COLO829 (cell line): ENCODE measurements around the gene FCHSD2.

ENCODE experiments used
- DNase-seq: peaks from one replicate; pipeline ENCODE4 v3.0.0; 2012; ENCODE audit warnings: low spot score

The FCHSD2 gene

GRCh38 chr11:73142128-73142377 is at the start of gene FCHSD2:
Gene FCHSD2, minus strand, starts transcription at chr11:73142318. Its CDS starts 441 bp downstream, at chr11:73141877.
- no peak for DNase-seq

GRCh38 chr11:73191151-73191550 is 49.0 kb upstream of the FCHSD2 start:
- DNase-seq, result no peak

- DNase-seq, result no peak
Measured at GRCh38 chr11:73190557-73190885, 48.4 kb upstream of the FCHSD2 start.

GRCh38 chr11:73189723-73190556 is 47.8 kb upstream of the FCHSD2 start:
- no peak for DNase-seq

GRCh38 chr11:73189315-73189714 is 47.2 kb upstream of the FCHSD2 start:
- no peak for DNase-seq

GRCh38 chr11:73188301-73188700 is 46.2 kb upstream of the FCHSD2 start:
- no peak for DNase-seq

GRCh38 chr11:73187854-73188253 is 45.7 kb upstream of the FCHSD2 start:
- DNase-seq, result no peak

GRCh38 chr11:73186886-73187285 is 44.8 kb upstream of the FCHSD2 start:
- DNase-seq, result no peak

- DNase-seq, result no peak
Measured at GRCh38 chr11:73186294-73186850, 44.3 kb upstream of the FCHSD2 start.

GRCh38 chr11:73185680-73186293 is 43.7 kb upstream of the FCHSD2 start:
- DNase-seq, result no peak

GRCh38 chr11:73184953-73185671 is 43.0 kb upstream of the FCHSD2 start:
- peak; percentile 62 for DNase-seq

GRCh38 chr11:73182824-73183321 is 40.8 kb upstream of the FCHSD2 start:
- DNase-seq, result no peak

- no peak for DNase-seq
Measured at GRCh38 chr11:73178681-73179080, 36.6 kb upstream of the FCHSD2 start.

- peak; percentile 77 for DNase-seq
Measured at GRCh38 chr11:73177778-73178539, 35.8 kb upstream of the FCHSD2 start.

GRCh38 chr11:73177380-73177777 is 35.3 kb upstream of the FCHSD2 start:
- peak; percentile 67 for DNase-seq

GRCh38 chr11:73176874-73177155 is 34.7 kb upstream of the FCHSD2 start:
- DNase-seq, result no peak

GRCh38 chr11:73176145-73176873 is 34.2 kb upstream of the FCHSD2 start:
- no peak for DNase-seq

- no peak for DNase-seq
Measured at GRCh38 chr11:73175551-73176144, 33.5 kb upstream of the FCHSD2 start.

GRCh38 chr11:73174495-73174791 is 32.3 kb upstream of the FCHSD2 start:
- DNase-seq, result no peak

- no peak for DNase-seq
Measured at GRCh38 chr11:73173755-73174494, 31.8 kb upstream of the FCHSD2 start.
